Skeletal muscle tissue (tissue), 4 donors: ENCODE data around the gene STAG1. TPM values are rescaled to one million over a fixed set of nuclear protein-coding genes. Genes with fewer than 3 reads are reported as not detected.

ENCODE experiments used
- H3K27ac ChIP-seq: one replicate; pipeline ENCODE4 v1.7.0; 2013; ENCODE audit warnings: mild to moderate bottlenecking, low read depth, low read length, inconsistent platforms
- H3K27me3 ChIP-seq, 3 donors: one replicate each; pipeline ENCODE4 v1.7.0; 2013; ENCODE audit warnings: low read length in 3 of 3; ENCODE audit not compliant: control insufficient read depth in 3 of 3, insufficient read depth in 3 of 3
- H3K36me3 ChIP-seq, 3 donors: one replicate each; pipeline ENCODE4 v1.7.0; 2013; ENCODE audit warnings: low read length in 3 of 3; ENCODE audit not compliant: control insufficient read depth in 3 of 3, insufficient read depth in 3 of 3
- H3K4me1 ChIP-seq, 3 donors: one replicate each; pipeline ENCODE4 v1.7.0; 2013; ENCODE audit warnings: low read length in 3 of 3, mild to moderate bottlenecking in 3 of 3; ENCODE audit not compliant: control insufficient read depth in 3 of 3, insufficient read depth in 3 of 3
- H3K4me3 ChIP-seq, 3 donors: one replicate each; pipeline ENCODE4 v1.7.0; 2013; ENCODE audit warnings: low read length in 3 of 3
- H3K9ac ChIP-seq, 3 donors: one replicate each; pipeline ENCODE4 v1.7.0; 2013; ENCODE audit warnings: low read length in 3 of 3, mild to moderate bottlenecking in 3 of 3, moderate library complexity in 2 of 3, low read depth in 1 of 3
- H3K9me3 ChIP-seq, 3 donors: one replicate each; pipeline ENCODE4 v1.7.0; 2013; ENCODE audit warnings: low read length in 3 of 3; ENCODE audit not compliant: control insufficient read depth in 3 of 3
- total RNA-seq: library from RNA; depleted of rRNA; stranded (reverse); fragments of >200 nt; gene quantifications from one replicate; pipeline ENCODE4 v1.2.3, GENCODE V29; 2014
- donor health status: Osteomylitis.

Gene STAG1
- total RNA-seq, 1 donor from 2014 or later, result 68.4 TPM

DNA sequence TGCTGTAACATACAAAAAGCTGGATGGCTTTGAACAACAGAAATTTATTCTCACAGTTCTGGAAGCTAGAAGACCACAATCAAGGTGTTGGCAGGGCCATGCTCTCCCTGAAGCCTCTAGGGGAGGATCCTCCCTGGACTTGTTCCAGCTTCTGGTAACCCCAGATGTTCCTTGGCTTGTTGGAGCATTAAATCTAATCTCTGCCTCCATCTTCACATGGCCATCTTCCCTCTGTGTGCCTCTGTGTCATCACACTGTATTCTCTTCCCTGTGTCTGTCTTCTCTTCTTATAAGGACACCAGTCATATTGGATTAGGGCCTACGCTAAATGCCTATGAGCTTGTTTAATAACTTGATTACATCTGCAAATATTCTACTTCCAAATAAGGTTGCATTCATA lies 109.5 kb downstream of the STAG1 start:
- H3K9me3 ChIP-seq, result no peaks in the 10 kb centered on the region
- H3K27me3 ChIP-seq, result no peaks in the 10 kb centered on the region
- H3K36me3 ChIP-seq, result no peaks in the 10 kb centered on the region
- H3K27ac ChIP-seq, result no peak overlapping the region
- H3K4me1 ChIP-seq, result no peaks in the 10 kb centered on the region
- H3K4me3 ChIP-seq, result no peak overlapping the region
- no peak overlapping the region for H3K9ac ChIP-seq

DNA sequence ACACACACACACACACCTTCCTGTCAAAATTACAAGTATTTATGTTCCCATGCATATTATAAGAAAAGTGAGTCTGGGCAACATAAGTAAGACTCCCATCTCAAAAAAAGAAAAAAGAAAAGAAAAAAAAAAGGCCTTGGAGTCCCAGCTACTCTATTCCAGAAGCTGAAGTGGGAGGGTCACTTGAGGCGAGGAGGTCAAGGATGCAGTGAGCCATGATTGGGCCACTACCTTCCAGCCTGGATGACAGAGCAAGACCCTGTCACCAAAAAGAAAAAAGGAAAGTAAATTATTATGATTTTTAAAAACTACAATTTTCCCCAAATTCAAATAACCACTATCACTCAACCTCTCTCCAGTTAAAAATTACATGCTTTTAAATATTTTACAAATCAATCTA lies 113.1 kb downstream of the STAG1 start:
- Histone ChIP-seq H3K27ac (no peak overlapping the region), H3K9ac (no peak overlapping the region), H3K4me3 (no peak overlapping the region), H3K27me3 (no peaks in the 10 kb centered on the region), H3K36me3 (no peaks in the 10 kb centered on the region), H3K4me1 (no peaks in the 10 kb centered on the region), H3K9me3 (no peaks in the 10 kb centered on the region)

DNA sequence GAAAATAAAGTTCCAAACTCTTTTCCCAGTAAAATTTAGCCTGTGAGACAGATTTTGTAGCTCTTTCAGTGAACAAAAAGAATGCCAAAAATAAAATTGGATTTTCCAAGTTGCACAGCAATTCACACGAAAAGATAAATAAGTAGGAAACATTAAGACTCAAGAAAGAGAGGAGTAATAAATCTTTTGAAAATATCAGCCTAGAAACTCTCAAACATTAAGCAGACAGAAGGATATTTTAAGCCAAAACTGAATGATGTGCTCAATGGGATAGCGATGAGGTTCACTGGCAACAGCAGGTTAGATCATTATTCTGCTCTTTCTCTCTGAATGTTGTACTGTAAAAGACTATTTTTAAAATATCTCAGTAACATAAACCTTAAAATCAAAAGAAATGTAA lies 115.0 kb downstream of the STAG1 start:
- no peak overlapping the region for H3K9ac ChIP-seq
- H3K27me3 ChIP-seq, result no peaks in the 10 kb centered on the region
- no peaks in the 10 kb centered on the region for H3K36me3 ChIP-seq
- H3K4me3 ChIP-seq, result no peak overlapping the region
- H3K27ac ChIP-seq, result no peak overlapping the region
- H3K4me1 ChIP-seq, result peaks cover 0 to 4% (median 2%) of the 10 kb centered on the region in 3 donors
- H3K9me3 ChIP-seq, result no peaks in the 10 kb centered on the region

DNA sequence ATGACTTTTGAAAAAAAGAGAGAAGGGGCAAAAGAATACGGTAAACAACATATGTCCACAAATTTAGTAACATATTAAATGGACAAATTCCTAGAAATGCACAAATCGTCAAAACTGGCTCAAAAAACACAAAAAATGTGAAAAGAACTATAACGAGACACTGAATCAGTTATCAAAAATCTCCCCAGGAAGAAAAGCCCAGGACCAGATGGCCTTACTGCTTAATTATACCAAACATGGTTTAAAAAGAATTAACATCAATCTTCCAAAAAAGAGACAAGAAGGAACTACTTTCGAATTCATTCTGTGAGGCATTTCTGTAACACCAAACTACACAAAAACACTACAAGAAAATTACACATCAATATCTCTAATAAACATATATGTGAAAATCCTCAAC lies 117.4 kb downstream of the STAG1 start:
- H3K36me3 ChIP-seq, result no peaks in the 10 kb centered on the region
- no peaks in the 10 kb centered on the region for H3K9me3 ChIP-seq
- no peak overlapping the region for H3K27ac ChIP-seq
- H3K4me3 ChIP-seq, result no peak overlapping the region
- H3K9ac ChIP-seq, result no peak overlapping the region
- H3K27me3 ChIP-seq, result no peaks in the 10 kb centered on the region
- peaks cover 0 to 6% (median 2%) of the 10 kb centered on the region in 3 donors for H3K4me1 ChIP-seq

DNA sequence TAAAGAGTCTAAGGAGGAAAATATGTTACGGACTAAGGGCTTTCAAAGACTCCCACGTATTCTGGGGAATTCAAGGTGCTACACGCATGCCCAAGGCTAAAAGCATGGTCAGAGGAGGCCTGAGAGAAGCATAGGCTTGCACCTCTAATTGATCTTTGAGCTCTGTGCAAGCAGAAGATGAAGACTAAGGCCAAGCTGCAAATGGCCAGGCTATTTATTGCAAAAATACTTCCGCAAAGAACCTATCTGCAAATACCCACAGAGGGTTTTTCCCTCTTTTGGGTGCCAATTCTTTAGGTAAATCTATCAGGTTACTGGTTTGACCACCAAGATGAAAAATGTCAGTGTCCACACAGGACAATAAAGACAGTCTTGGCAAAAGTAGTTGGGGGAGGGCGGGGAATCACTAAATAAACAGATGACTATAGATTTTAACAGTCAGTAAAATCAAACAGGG lies 119.5 kb downstream of the STAG1 start:
- H3K9me3 ChIP-seq, result no peaks in the 10 kb centered on the region
- no peaks in the 10 kb centered on the region for H3K27me3 ChIP-seq
- H3K36me3 ChIP-seq, result peaks cover 0 to 4% (median 0%) of the 10 kb centered on the region in 3 donors
- peaks cover 0 to 6% (median 2%) of the 10 kb centered on the region in 3 donors for H3K4me1 ChIP-seq
- H3K4me3 ChIP-seq, result no peak overlapping the region
- H3K27ac ChIP-seq, result no peak overlapping the region
- H3K9ac ChIP-seq, result no peak overlapping the region

DNA sequence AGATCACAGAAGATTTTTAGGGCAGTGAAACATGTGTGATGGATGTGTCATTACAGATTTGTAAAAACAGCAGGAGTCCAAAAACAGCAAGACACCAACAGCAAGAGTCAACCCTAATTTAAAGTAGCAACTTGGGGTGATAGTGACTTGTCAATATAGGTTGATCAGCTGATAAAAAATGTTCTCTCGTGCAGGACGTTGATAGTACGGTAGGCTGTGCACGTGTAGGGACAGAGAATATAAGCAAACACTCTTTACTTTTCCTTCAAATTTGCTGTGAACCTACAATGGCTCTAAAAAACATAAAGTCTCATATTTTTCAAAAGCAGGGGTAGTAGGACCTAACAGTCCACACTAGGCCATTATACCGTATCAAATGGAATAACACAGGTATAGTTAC lies 120.8 kb downstream of the STAG1 start:
- no peak overlapping the region for H3K9ac ChIP-seq

DNA sequence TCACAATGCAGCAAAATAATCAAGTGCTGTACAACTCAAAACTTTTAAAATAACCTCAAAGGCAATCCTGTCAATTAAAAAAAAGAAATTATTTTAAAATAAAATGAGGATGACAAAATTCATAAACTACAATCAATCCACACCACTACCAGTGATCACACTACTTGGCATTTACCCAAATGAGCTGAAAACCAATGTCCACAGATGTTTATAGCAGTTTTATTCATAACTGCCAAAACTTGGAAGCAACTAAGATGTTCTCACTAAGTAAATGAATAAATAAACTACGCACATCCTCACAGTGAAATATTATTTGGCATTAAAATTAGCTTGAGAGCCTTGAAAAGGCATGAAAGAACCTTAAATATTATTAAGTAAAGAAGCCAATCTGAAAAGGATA lies 121.3 kb downstream of the STAG1 start:
- H3K27me3 ChIP-seq, result no peaks in the 10 kb centered on the region
- H3K9me3 ChIP-seq, result no peaks in the 10 kb centered on the region
- H3K9ac ChIP-seq, result no peak overlapping the region
- no peak overlapping the region for H3K4me3 ChIP-seq
- no peak overlapping the region for H3K27ac ChIP-seq
- H3K4me1 ChIP-seq, result peaks cover 0 to 6% (median 2%) of the 10 kb centered on the region in 3 donors
- peaks cover 0 to 4% (median 0%) of the 10 kb centered on the region in 3 donors for H3K36me3 ChIP-seq

More for the DNA sequence above, 120.8 kb downstream of the STAG1 start:
- Histone ChIP-seq H3K4me1 (peaks cover 0 to 6% (median 2%) of the 10 kb centered on the region in 3 donors), H3K36me3 (peaks cover 0 to 4% (median 0%) of the 10 kb centered on the region in 3 donors), H3K4me3 (no peak overlapping the region), H3K9me3 (no peaks in the 10 kb centered on the region), H3K27me3 (no peaks in the 10 kb centered on the region), H3K27ac (no peak overlapping the region)

DNA sequence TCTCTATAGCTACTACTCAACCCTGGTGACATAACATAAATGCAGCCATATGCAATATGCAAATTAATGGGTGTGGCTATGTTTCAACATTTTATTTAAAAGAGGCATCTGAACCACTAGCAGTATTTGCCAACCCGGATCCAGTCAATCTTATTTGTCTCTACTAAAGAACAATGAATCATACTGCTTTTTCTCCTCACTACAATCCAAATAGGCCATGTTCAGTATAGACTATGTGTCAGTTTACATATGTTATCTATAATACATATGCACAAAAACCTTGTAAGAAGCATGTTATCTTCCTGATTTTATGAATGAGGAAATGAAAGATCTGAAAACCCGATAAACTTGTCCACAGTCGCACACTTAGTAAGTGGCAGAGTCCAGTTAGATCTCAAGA lies 125.7 kb downstream of the STAG1 start:
- Histone ChIP-seq H3K4me3 (no peak overlapping the region), H3K9ac (no peak overlapping the region), H3K27me3 (no peaks in the 10 kb centered on the region), H3K36me3 (peaks cover 0 to 4% (median 0%) of the 10 kb centered on the region in 3 donors), H3K4me1 (peaks cover 0 to 2% (median 0%) of the 10 kb centered on the region in 3 donors), H3K9me3 (no peaks in the 10 kb centered on the region), H3K27ac (no peak overlapping the region)

DNA sequence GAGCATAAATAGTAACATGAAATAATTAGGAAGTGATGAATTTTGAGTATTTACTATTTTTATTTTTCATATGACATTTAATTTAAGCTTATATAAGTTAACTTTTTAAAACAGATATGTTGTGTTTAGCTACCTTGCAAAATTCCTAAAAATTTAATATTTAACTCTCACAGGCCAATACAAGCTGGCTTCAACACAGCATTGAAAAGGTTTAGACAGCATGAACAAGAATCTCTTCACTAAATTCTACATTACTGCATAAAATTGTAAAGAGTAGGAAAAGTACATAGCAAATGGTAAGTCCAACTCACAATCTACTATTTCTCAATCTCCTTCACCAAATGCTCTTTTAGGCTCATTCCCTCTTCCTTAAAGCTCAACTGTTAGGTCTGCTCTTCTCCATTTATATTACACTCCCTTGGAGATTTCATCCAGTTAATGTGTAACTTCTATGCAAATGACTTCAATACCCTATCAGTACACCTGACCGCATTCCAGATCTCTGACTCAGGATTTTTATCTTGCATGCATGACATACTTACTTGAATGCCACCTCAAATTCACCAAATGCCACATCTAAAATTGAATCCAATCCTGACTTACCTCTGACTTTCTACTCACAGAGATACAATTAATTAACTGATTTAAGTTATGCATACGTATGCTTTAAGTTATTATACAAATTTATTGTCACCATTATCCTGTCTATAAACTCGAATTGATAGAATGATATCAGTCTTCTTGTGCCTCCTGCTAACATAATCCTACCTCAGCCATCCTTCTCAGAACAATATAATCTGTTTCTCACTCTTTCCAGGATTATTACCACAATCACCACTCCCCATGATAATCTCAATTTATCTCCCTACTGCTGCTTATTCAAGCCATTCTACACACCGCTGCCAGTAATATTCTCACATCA lies 127.0 kb downstream of the STAG1 start:
- H3K4me3 ChIP-seq, result no peak overlapping the region
- no peaks in the 10 kb centered on the region for H3K9me3 ChIP-seq
- peaks cover 0 to 4% (median 0%) of the 10 kb centered on the region in 3 donors for H3K36me3 ChIP-seq
- no peaks in the 10 kb centered on the region for H3K4me1 ChIP-seq
- H3K9ac ChIP-seq, result no peak overlapping the region
- H3K27me3 ChIP-seq, result no peaks in the 10 kb centered on the region
- H3K27ac ChIP-seq, result no peak overlapping the region

DNA sequence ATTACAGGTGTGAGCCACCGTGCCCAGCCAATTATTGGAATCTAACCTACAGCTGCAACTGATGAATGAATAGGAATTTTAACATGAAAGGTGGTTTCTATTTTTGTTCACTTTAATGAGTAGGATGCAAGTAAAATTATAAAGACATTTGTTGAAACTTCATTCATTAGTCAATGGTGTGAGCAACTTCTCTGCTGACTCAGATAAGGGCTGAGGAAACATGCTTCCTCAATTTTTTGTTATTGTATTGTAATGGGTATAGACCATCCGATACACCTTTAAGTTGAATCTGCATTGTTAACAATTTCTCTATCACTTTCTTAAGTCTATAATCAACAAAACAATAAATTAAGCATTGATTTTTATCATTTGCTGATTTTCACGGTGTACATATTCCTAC lies 127.8 kb downstream of the STAG1 start:
- Histone ChIP-seq H3K9me3 (no peaks in the 10 kb centered on the region), H3K9ac (no peak overlapping the region), H3K4me3 (no peak overlapping the region), H3K4me1 (no peaks in the 10 kb centered on the region), H3K36me3 (peaks cover 0 to 4% (median 0%) of the 10 kb centered on the region in 3 donors), H3K27me3 (no peaks in the 10 kb centered on the region), H3K27ac (no peak overlapping the region)
